ENCODE data around the gene RMND5A.

The RMND5A gene

DNA sequence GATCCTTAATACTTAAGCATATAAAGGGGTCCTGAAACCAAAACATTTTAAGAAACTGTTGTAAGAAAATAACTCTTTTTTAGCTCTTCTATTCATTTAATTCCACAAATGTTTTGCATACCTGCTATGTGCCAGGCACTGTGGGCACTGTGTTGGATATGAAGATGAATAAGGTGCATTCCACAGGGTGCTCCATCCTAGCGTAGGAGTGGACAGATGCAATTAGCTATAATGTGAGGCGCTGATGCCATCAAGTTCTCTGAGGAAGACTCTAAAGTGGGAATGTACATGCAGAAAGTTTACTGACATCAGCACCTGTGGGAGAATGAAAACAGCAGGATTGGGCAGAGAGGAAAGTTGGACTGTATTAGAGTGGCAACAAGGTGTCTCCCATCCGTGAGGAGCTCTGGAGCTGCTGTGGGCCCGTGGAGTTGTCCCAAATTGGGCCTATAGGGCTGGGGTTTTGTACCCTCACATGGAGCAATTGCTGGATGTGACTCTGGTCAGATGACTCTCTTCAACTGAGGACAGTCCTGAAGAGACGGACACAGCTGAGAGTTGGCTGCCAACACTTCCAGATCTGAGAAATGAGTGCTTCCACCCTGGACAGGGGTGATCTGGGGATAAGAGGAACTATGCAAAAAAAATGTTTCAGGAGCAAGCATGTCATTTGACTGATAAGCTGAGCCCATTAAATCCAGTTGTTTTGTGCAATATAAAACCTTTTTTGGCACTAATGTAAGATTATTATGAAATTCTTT is 48.3 kb downstream of the RMND5A start:
- no peak for DNase-seq

GRCh38 chr2:86769838-86770237 is 49.7 kb downstream of the RMND5A start:
- DNase-seq: no peak

DNA sequence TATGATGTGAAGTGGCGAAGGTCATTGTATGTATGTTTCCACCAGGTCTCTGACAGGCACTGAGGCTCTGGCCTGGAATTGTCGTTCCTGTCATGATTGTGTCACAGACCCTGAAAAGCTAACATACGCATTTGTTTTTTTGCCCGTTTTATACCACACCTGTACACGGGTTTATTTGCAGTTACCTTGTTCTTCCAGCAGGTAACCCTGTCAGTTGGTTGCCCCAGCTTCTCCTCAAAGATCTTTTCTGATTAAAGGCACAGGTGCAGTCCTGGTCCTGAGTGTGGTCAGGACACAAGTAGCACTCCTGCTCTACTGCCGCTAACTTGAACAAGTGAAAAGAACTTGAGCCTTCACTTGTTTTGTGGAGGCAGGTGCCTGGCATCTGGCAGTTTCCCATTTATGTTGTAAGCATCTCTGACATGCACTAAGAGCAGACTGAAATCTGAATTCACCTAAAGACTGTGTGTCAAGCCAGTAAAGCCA is 50.8 kb downstream of the RMND5A start:
- no peak for DNase-seq

DNA sequence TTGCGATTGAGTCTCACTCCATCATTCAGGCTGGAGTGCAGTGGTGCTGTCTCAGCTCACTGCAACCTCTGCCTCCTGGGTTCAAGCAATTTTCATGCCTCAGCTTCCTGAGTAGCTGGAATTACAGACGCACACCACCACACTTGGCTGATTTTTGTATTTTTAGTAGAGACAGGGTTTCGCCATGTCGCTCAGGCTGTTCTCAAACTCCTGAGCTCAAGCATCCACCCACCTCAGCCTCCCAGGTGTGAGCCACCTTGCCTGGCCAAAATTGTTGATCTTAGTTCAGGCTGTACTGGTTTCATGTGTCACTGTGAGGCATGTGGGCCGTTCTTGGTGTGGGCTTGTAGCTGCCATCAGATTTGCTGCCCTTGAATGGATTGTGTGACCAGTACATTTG is 52.5 kb downstream of the RMND5A start:
- DNase-seq: no peak

GRCh38 chr2:86774862-86775261 is 54.8 kb downstream of the RMND5A start:
- DNase-seq: no peak

- DNase-seq: no peak
These were observed 55.2 kb downstream of the RMND5A start for GRCh38 chr2:86775338-86775737.

DNA sequence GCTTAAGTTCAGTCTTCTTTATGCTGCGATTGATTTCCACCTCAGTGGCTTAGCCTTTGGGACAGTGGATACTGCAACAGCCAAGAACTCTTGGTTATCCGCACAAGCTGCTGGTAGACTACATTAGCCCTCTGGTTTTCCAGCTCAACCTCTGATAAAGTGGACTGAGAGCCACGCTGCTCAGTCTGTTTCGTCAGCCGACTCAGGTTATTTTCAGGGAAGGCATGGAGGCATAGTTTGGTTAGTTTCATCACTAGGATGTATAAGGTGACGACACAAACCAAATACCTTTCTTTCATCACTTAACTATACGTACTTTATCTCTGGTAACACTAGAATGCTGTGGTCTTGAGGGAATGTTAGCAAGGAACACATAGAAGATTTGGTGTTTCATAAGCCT is 56.4 kb downstream of the RMND5A start:
- no peak for DNase-seq

DNA sequence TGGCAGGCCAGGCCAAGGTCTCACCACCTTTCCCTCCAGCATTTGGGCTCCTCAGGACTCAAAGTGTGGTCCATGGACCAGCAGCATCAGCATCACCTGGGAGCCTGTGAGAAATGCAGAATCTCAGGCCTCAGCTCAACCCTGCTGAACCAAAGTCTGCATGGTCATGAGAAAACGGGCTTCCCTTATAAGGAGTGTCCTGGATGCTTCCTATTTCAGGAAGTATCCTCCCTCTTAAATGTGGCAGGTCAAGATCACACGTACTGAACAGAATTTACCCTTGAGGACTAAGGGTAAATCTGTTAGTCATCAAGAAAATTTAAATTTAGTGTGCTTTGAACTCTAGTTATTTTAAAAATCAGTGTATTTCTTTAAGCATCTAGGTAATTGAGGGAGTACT is 58.9 kb downstream of the RMND5A start:
- DNase-seq: no peak

DNA sequence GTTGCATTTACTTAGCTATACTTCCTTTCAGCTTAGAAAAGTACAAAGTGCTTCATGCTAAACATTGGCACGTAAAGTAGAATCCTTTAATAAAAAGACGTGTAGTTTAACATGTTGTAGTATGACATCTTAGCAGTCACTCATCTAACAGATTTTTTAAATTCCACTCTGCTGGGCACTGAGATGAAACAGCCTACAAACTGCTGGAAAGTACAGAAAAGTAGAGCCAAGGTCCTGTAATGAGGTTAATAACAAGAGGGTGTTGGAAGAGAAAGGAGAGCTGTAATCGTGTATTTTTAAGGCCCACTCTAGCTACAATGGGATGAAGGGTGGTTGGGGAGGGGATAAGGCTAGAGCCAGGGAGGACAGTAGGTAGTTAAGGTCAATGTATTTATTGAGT is 59.9 kb downstream of the RMND5A start:
- DNase-seq: no peak

DNA sequence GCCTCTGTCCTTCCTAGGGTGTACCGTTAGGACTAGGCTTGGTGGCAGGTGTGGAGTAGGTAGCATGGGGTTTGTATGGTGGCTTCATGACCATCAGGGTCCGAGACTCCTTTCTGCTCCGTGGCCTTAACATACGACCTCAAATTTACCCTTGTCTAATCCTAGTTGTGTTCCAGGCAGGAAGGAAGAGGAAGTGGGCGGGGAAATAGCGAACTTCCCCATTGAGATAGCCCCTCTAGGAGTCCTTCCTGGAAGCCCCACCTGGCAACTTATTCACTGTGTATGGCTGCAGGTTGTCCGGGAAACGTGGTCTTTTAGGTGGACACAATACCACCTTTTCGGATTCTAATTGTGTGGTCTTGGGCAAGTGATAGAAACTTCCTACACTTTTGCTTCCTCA is 61.3 kb downstream of the RMND5A start:
- no peak for DNase-seq

DNA sequence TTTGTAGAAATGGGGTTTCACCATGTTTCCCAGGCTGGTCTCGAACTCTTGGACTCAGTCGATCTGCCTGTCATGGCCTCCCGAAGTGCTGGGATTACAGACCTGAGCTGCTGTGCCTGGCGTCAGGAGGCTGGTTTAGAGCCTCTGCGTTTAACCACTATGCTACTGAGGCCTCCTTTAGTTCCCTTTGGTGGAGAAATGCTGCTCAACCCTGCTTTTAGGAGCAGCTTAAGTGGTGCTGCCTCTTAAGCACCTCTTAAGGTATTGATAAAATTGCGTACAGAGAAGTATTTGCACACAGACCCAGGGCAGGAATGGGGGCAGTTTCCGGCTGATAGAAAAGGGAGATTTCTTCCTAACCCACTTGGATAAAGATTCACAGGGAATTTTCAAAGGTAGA is 62.7 kb downstream of the RMND5A start:
- DNase-seq: no peak

GRCh38 chr2:86783615-86784339 is 63.7 kb downstream of the RMND5A start:
- no peak for DNase-seq

- no peak for DNase-seq
These were observed 65.4 kb downstream of the RMND5A start for GRCh38 chr2:86785456-86785855.

GRCh38 chr2:86786001-86786536 is 66.0 kb downstream of the RMND5A start:
- DNase-seq: no peak

- DNase-seq: no peak
These were observed 67.6 kb downstream of the RMND5A start for GRCh38 chr2:86787736-86788135.

DNA sequence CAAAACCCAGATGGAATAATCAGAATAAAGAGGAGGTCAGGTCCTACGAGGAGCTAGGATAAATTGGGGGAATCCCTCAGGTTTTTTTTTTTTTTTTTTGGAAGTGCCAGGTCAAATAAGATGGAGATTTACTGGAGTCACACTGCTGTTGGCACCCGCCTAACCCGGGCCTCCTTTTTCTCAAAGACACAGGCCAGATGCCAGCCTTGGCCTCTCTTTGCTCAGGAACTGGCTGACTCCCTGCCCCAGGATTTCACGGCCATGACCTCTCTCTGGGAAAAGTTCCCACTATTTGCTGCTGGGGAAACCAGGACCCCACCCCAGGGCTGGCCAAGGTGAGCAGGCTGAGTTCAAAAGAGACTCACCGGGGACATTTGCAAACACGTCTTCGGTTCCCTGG is 68.1 kb downstream of the RMND5A start:
- no peak for DNase-seq

- DNase-seq: no peak
These were observed 69.0 kb downstream of the RMND5A start for GRCh38 chr2:86788881-86789686.

DNA sequence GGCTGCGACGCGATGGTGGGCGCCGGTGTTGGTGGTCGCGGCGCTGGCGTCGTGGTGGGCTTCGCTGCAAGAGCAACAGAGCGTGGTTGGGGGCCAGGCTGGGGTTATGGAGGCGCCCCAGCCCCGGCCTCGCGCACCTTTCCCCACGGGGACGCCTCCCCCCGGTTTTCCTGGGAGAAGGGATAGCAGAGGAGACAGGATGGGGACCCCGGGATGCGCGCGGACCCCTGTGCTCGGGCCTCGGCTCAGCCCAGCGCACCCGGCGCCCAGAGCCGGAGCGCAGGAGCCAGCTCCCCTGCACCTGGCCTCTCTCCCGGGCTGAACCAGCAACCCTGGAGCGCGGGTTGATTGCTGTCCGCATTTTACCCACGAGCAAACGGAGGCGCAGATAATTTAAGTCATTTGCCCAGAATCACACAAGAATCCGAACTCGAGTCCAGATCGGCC is 69.6 kb downstream of the RMND5A start:
- no peak for DNase-seq

- DNase-seq: no peak
These were observed 70.1 kb downstream of the RMND5A start for GRCh38 chr2:86790134-86790675.

DNA sequence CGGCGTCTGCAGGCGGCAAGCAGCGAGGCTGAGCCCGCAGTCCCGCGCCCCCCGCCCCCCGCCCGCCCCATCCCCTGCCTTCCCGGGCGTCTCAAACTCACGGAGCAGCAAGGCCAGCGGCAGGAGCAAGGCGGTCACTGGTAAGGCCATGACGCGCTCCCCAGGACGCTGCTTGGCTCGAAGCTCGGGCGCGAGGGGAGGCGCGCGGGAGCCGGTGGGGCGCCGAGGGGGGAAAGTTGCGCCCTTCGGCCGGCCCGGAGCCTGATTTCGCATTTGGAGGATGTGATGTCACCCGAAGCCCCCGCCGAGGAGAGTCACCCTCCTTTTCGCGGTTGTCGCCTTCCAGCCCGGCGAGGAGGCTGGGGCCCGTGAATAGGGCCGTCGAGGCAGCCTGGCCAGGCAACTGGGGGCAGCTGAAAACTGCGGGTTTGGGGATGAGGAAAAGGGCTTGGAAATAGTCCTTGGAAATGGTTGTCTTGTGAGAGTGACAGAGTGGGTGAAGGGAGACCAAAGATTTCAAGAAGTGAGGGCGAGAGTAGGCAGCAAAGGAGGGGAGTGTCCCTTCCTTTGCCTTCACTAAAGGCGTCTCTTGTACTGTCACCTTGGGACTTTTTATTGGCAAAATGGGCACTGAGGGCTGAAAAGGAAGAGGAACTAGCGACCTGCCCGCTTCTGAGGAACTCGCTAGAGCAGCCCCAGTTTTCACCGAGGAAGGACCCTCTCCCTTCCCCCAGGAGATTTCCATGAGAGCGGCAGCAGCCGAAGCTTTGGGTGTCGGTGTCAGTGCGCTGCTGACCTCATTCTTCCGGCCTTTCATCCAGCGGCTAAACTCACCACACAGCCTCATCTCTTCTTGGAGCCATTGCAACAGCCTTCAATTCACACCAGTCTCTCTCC is 70.8 kb downstream of the RMND5A start, which contains the start of gene CD8A:
CD8A (minus strand) TSS at position 238 of the 897 bp plus-strand sequence; CDS start at position 150, 88 bp downstream.
- no peak for DNase-seq

DNA sequence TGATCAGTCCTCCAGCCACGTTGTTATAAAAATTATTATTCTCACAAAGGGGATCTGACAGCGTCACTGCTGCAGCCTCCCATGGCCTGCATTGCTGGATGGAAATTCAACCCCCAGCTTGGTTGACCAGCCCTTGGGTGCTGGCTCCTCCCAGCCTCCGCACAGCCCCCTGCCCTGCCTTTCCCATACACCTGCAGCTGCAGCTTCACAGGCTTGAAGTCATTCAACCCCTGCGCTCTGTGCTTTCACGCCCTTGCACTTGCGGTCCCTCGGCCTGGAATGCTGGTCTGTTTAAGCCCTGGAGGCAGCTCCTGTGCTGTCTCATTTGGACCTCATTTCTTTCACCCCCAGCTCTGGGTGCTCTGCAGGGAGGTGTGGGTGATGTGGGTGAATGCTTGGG is 71.5 kb downstream of the RMND5A start:
- DNase-seq: no peak

DNA sequence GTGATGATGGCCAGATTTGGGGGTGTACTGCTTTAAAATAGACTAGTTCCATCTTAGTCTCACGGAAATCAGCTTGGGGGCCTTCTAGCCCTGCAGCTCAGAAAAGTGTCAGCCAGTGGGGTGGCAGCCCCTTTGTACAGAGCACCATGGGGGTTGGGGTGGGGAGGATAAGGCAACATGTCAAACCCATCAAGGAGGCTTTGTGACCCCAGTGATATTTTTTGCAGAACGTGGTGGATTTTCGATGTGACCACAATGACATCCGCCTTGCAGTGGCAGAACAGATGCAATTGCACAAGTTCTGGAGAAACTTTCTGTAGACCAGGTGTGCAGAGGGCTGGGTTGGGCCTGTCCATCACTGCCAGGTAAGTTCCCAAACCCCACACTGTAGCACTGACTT is 73.7 kb downstream of the RMND5A start:
- no peak for DNase-seq
